OCI-LY7 (cell line): ENCODE results near the gene DCAF8L2. TPM values are rescaled to one million over a fixed set of nuclear protein-coding genes. Genes with fewer than 3 reads are reported as not detected.

ENCODE experiments used
- BruUV-seq: library from RNA; stranded (reverse); fragments of 400-500 nt; replicated peaks from 2 replicates; lab custom pipeline; 2021; lab: Mats Ljungman, UMichigan
- CTCF ChIA-PET: fragments of 300-600 bp; sonication (Branson Sonifier 250); formaldehyde crosslinking; loops from one replicate; lab custom pipeline; 2022; ENCODE audit warnings: antibody characterized with exemption; ENCODE audit not compliant: unreplicated experiment; lab: Charles Lee
- POLR2A ChIA-PET: fragments of 300-600 bp; sonication (Branson Sonifier 250); formaldehyde crosslinking; loops from one replicate; lab custom pipeline; 2022; ENCODE audit warnings: antibody characterized with exemption; lab: Charles Lee
- DNase-seq: peaks from one replicate; pipeline ENCODE4 v3.0.0-alpha.2; 2015; ENCODE audit warnings: low spot score
- H2AFZ ChIP-seq: fragments of 200-600 bp; sonication (generic), shearing (Covaris generic); 2 replicates; pipeline ENCODE4 v1.6.1; 2014; ENCODE audit warnings: mild to moderate bottlenecking, antibody characterized with exemption, low read length, moderate library complexity
- H3K27ac ChIP-seq: fragments of 200-600 bp; sonication (generic); 2 replicates; pipeline ENCODE4 v1.5.1; 2014; ENCODE audit warnings: mixed run types, low read depth, mild to moderate bottlenecking, moderate library complexity, low read length, inconsistent platforms; ENCODE audit not compliant: poor library complexity, severe bottlenecking
- H3K36me3 ChIP-seq: fragments of 200-600 bp; sonication (generic); 2 replicates; pipeline ENCODE4 v1.6.1; 2014; ENCODE audit warnings: mild to moderate bottlenecking, antibody characterized with exemption, low read length, moderate library complexity, mixed read lengths; ENCODE audit not compliant: insufficient read depth
- H3K4me1 ChIP-seq: fragments of 200-600 bp; sonication (generic); 2 replicates; pipeline ENCODE4 v1.5.1; 2014; ENCODE audit warnings: mild to moderate bottlenecking, low read length; ENCODE audit not compliant: insufficient read depth, poor library complexity, severe bottlenecking
- H3K4me2 ChIP-seq: fragments of 200-600 bp; sonication (generic); 2 replicates; pipeline ENCODE4 v1.6.1; 2014; ENCODE audit warnings: mild to moderate bottlenecking, low read length
- H3K4me3 ChIP-seq: fragments of 200-600 bp; sonication (generic); 2 replicates; pipeline ENCODE4 v1.5.1; 2014; ENCODE audit warnings: mild to moderate bottlenecking, low read depth, low read length; ENCODE audit not compliant: poor library complexity, severe bottlenecking
- H3K79me2 ChIP-seq: fragments of 200-600 bp; sonication (generic); 2 replicates; pipeline ENCODE4 v1.6.1; 2016; ENCODE audit warnings: low read depth, mild to moderate bottlenecking, low read length, moderate library complexity, mixed read lengths; ENCODE audit not compliant: insufficient read depth
- H3K9me2 ChIP-seq: fragments of 200-600 bp; sonication (generic); 2 replicates; pipeline ENCODE4 v1.6.1; 2016; ENCODE audit warnings: mild to moderate bottlenecking, low read length, mixed read lengths; ENCODE audit not compliant: insufficient read depth
- H3K9me3 ChIP-seq: fragments of 200-600 bp; sonication (generic); 2 replicates; pipeline ENCODE4 v1.6.1; 2014; ENCODE audit warnings: mild to moderate bottlenecking, mixed run types, low read length, mixed read lengths
- H4K20me1 ChIP-seq: fragments of 200-600 bp; sonication (generic); 2 replicates; pipeline ENCODE4 v1.6.1; 2014; ENCODE audit warnings: mild to moderate bottlenecking, antibody characterized with exemption, low read length, moderate library complexity, mixed read lengths; ENCODE audit not compliant: insufficient read depth
- CTCF ChIP-seq: fragments of 200-600 bp; sonication (generic); conservative IDR thresholded peaks from 2 replicates; pipeline ENCODE4 v1.5.1; 2014; ENCODE audit warnings: mild to moderate bottlenecking, antibody characterized with exemption, low read length, moderate library complexity, mixed read lengths
- EZH2phosphoT487 ChIP-seq: fragments of 200-600 bp; sonication (generic); IDR thresholded peaks from 2 replicates; pipeline ENCODE4 v1.6.1; 2018; ENCODE audit warnings: low read depth, borderline replicate concordance, mild to moderate bottlenecking, mixed run types, antibody characterized with exemption, low read length, moderate library complexity, mixed read lengths
- intact Hi-C: fragments of 100-400 bp; cut with micrococcal nuclease; formaldehyde crosslinking; loops from one replicate; pipeline ENCODE4 v1.10.0; 2022; ENCODE audit not compliant: unreplicated experiment
- total RNA-seq, 2 experiments: library from RNA; depleted of rRNA in 1 of 2; stranded (reverse); fragments of >200 nt in 1 of 2; shearing (Covaris generic) in 1 of 2; gene quantifications; 2 replicates each; pipeline ENCODE4 v1.2.3, GENCODE V29; 2014 to 2022

DCAF8L2 gene
- total RNA-seq, 2 experiments from 2014 or later: not detected

GRCh38 chrX:27674491-27674890 is 84.3 kb downstream of the DCAF8L2 start:
- H3K4me1 ChIP-seq: no peaks in the 10 kb centered on the region
- H2AFZ ChIP-seq: no peak overlapping the region
- no TSS peak for BruUV-seq
- intact Hi-C loops: no loop called here
- ChIA-PET CTCF (no interaction called here), POLR2A (no interaction called here)
- H3K27ac ChIP-seq: no peak overlapping the region
- no peaks in the 10 kb centered on the region for H3K9me2 ChIP-seq
- TF ChIP-seq CTCF: no peak
- TF ChIP-seq EZH2phosphoT487: no peak
- H3K9me3 ChIP-seq: no peaks in the 10 kb centered on the region
- no peaks in the 10 kb centered on the region for H4K20me1 ChIP-seq
- no peak overlapping the region for H3K4me2 ChIP-seq
- no peak for DNase-seq
- H3K4me3 ChIP-seq: no peak overlapping the region
- no peaks in the 10 kb centered on the region for H3K79me2 ChIP-seq
- H3K36me3 ChIP-seq: no peaks in the 10 kb centered on the region

GRCh38 chrX:27675493-27675892 is 85.3 kb downstream of the DCAF8L2 start:
- intact Hi-C loops: no loop called here
- POLR2A ChIA-PET: no interaction called here
- no TSS peak for BruUV-seq
- DNase-seq: no peak
- Histone ChIP-seq H3K4me2 (no peak overlapping the region), H2AFZ (no peak overlapping the region), H3K4me1 (no peaks in the 10 kb centered on the region), H3K36me3 (no peaks in the 10 kb centered on the region), H3K27ac (no peak overlapping the region), H3K4me3 (no peak overlapping the region), H3K9me2 (no peaks in the 10 kb centered on the region), H4K20me1 (no peaks in the 10 kb centered on the region), H3K79me2 (no peaks in the 10 kb centered on the region), H3K9me3 (no peaks in the 10 kb centered on the region)
- CTCF ChIA-PET: no interaction called here
- no peak for TF ChIP-seq EZH2phosphoT487

GRCh38 chrX:27679281-27679680 is 89.1 kb downstream of the DCAF8L2 start:
- TF ChIP-seq CTCF (no peak), EZH2phosphoT487 (no peak)
- CTCF ChIA-PET: no interaction called here
- H2AFZ ChIP-seq: no peak overlapping the region
- H3K4me1 ChIP-seq: no peaks in the 10 kb centered on the region
- no peak overlapping the region for H3K4me3 ChIP-seq
- no peaks in the 10 kb centered on the region for H4K20me1 ChIP-seq
- BruUV-seq: no TSS peak
- H3K36me3 ChIP-seq: no peaks in the 10 kb centered on the region
- no peaks in the 10 kb centered on the region for H3K9me3 ChIP-seq
- DNase-seq: no peak
- POLR2A ChIA-PET: no interaction called here
- H3K27ac ChIP-seq: no peak overlapping the region
- no peaks in the 10 kb centered on the region for H3K79me2 ChIP-seq
- intact Hi-C loops: no loop called here
- no peaks in the 10 kb centered on the region for H3K9me2 ChIP-seq
- H3K4me2 ChIP-seq: no peak overlapping the region
